Muscle of back (tissue), 11 donors: Measurements from ENCODE around the gene ATG101. TPM values are rescaled to one million over a fixed set of nuclear protein-coding genes. Genes with fewer than 3 reads are reported as not detected.
A peak's percentile ranks its signal among the peaks of the same experiment; 100 is the strongest.

Experiments used
- DNase-seq, 3 donors: peaks; one replicate each; pipeline versions ENCODE4 v3.0.0 to v3.0.0-alpha.2; 2013
- polyA plus RNA-seq, 10 donors: library from polyadenylated mRNA; unstranded; fragments of 120-200 nt; gene quantifications; one replicate each; pipeline ENCODE4 v1.2.1, GENCODE V29; 2013; ENCODE audit not compliant: insufficient read length in 10 of 10

The ATG101 gene
- polyA plus RNA-seq, 10 donors: 21.1 to 31.8 (median 23.1) TPM

DNA sequence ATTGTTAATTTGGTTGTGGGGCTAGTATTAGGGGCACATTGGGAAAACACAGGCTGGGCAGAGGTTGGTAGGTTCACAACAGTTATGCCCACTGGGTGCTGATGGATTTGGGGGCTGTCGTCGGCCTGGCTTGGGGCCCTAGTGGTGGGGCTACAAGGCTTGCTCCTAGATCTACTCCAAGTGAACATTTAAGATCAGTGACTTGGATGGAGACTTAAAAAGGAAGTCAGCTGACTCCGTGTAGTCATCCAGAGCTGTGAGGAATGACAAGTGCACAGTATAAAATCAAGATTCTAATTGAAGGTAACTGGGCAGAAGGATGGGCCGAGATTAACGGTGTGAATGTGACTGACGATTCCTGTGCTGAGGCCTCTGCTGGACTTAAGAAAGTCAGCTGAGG, 31.3 kb upstream of the ATG101 start:
- DNase-seq: no peak

- DNase-seq: no peak
Observed at GRCh38 chr12:52041035-52041434, 28.7 kb upstream of the ATG101 start.

DNA sequence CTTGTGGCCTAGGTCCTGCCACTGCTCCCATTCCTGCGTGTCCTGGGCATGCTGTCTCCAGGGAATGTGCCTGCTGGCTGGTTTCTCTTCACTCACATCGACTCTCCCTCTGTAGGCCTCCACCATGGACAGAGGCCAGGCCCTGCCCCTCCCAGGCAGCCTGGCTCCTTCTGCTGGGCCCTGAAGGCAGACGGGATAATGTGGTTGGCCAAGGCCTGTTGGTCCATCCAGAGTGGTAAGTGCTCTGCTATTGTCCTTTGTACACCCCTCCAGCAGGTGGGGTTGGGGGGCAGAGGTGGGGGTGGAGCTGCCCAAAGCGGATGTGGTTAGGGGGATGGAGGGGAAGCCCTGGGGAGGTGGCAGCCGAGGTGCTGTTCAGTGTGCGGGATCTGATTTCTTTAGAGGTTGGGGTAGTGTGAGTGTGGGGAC, 28.1 kb upstream of the ATG101 start:
- DNase-seq: peak in 1 of 3 donors; percentile 61

- no peak for DNase-seq
Observed at GRCh38 chr12:52042706-52043385, 26.9 kb upstream of the ATG101 start.

GRCh38 chr12:52043386-52044212, 26.2 kb upstream of the ATG101 start:
- peak in 1 of 3 donors; percentile 52 for DNase-seq

GRCh38 chr12:52044292-52044983, 25.3 kb upstream of the ATG101 start:
- DNase-seq: peak in 2 of 3 donors; percentile 82 to 88

DNA sequence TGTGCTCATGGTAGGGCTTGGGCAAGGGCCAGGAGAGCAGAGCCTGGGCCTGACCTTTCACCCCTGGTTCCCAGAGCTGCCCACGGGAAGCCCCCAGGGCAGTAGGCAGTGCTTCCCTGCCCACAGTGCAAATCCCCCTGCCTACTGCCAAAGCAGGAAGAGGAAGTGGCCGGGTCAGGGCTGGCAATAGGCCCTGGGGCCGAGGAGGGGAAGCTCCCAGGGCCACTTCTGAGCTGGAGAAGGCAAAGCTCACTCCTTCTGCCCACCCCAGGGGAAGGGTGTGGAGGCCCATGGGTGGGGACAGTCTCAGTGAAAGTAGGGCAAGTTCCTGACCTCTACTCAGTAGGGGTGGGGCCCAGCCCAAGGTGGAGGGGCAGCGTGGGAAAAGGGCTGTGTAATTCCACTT, 24.0 kb upstream of the ATG101 start:
- DNase-seq: peak in 1 of 3 donors; percentile 56

DNA sequence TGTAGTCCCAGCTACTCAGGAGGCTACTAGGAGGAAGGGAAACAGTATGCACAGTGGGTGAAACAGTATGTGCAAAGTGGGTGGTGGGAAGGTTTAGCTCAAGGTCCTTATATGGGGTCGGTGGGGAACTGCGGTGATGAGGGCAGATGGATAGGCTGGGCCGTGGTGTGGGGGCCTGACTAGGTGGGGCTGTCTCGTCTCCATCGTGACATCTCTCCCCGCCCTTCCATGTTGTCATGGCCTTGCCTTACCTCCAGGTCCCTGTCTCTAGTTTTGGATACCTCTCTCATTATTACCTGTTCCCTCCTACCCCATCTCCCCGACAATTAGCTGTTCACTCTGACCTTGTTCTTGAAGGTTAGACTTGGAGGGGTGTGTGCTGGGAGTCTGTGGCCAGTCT, 22.9 kb upstream of the ATG101 start:
- DNase-seq: no peak

DNA sequence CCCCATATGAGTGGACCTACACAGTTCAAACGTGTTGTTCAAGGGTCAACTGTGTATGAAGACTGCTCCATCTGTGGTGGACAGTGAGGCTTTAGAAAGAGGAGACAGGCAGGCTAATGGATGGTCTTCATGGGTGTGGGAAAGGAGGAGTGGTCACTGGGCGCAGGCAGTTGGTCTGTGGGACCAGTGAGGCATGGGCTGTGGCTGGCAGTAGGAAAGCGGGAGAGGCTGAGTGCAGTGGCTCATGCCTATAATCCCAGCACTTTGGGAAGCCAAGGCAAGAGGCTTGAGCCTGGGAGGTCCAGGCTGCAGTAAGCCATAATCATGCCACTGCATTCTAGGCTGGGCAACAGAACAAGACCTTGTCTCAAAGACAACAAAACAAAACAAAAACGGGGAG, 20.5 kb upstream of the ATG101 start:
- DNase-seq: no peak

GRCh38 chr12:52049688-52050087, 20.1 kb upstream of the ATG101 start:
- no peak for DNase-seq

GRCh38 chr12:52050116-52050757, 19.5 kb upstream of the ATG101 start:
- no peak for DNase-seq

DNA sequence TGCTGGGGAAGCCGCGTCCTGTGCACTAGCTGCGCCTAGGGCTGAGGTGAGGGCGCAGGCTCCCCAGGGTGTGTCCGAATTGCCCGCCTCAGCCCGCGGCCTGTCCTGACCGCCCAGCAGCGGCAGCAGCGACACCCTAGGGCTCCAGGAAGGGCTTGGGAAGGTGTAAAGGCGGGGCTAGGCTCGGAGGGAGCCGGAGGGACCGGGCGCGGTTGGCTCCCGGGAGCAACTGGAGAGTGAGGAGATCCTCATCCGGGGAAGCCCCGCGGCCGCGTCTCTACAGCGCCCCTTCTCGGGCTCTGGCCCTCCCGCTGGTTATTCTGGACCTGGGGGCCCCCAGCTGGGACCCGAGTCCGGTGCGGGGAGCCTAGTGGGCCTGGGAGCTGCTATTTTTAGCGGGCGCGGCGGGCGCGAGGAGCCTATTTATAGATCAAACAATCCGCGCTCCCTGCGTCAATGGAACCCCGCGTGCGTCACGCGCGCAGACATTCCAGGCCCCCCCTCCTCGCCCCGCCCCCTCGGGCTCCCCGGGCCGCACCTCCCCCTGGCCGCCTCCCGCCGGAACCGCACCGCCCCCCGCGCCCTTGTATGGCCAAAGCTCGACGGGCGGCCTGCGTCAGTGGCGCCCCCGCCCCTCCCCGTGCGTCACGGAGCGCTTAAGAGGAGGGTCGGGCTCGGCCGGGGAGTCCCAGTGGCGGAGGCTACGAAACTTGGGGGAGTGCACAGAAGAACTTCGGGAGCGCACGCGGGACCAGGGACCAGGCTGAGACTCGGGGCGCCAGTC, 18.8 kb upstream of the ATG101 start, which contains the start of gene NR4A1:
Gene NR4A1 (plus strand): TSS at position 685 of the 784 bp plus-strand sequence. CDS start 2,887 bp downstream, outside the sequence.
- peak; percentile 95 to 97 (median 96) for DNase-seq

DNA sequence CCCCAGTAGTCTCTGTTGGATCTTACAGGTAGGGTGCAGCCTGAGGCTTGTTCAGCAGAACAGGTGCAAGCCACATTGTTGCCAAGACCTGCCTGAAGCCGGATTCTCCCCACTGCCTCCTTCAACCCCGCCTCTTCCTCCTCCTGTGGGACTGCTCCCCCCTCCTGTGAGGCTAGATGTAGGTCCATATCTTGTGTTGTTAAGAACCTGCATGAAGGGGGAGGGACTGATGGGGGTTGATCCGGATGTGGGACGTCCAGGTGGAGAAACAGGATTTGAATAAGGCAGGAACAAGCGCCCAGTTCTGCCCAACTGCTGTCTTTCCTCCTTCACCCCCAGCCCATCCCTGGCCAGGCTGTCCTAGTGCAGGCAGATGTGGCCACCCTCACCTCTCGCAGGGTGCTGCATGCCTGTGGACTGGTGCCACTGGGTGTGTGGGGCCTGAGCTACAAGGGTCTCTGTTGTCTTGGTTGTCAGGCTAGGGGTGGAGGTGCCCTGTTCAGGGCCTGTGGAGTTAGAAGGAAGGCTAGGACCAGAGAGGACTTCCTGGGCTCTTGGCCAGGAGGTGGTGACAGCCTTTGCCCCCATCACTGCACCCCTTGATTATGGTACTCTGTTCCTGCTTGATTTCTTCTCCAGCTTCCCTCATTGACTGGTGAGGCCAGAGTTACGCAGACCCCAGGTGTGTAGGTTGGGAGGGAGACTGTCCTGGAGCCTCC, 17.2 kb upstream of the ATG101 start:
- DNase-seq: peak in 1 of 3 donors; percentile 35

GRCh38 chr12:52053536-52054209, 16.1 kb upstream of the ATG101 start:
- DNase-seq: peak in 1 of 3 donors; percentile 42

- no peak for DNase-seq
Observed at GRCh38 chr12:52054231-52054832, 15.4 kb upstream of the ATG101 start.

GRCh38 chr12:52054833-52055730, 14.7 kb upstream of the ATG101 start:
- DNase-seq: no peak

- no peak for DNase-seq
Observed at GRCh38 chr12:52055731-52056711, 13.8 kb upstream of the ATG101 start.
